H1 (cell line): ENCODE measurements around the gene VOPP1. TPM values are rescaled to one million over a fixed set of nuclear protein-coding genes. Genes with fewer than 3 reads are reported as not detected.

ENCODE experiments used
- BACH1 ChIP-seq: IDR thresholded peaks from 2 replicates; pipeline ENCODE4 v1.6.1; 2012; ENCODE audit warnings: low read length, improper control_type of control experiment
- BRCA1 ChIP-seq: IDR thresholded peaks from 2 replicates; pipeline ENCODE4 v1.6.1; 2012; ENCODE audit warnings: low read depth, low read length, improper control_type of control experiment
- CHD1 ChIP-seq: IDR thresholded peaks from 2 replicates; pipeline ENCODE4 v1.6.1; 2012; ENCODE audit warnings: low read depth, low read length, improper control_type of control experiment
- CHD2 ChIP-seq: IDR thresholded peaks from 2 replicates; pipeline ENCODE4 v1.6.1; 2012; ENCODE audit warnings: low read length, improper control_type of control experiment
- CHD7 ChIP-seq: fragments of 300-600 bp; sonication (generic); IDR thresholded peaks from 2 replicates; pipeline ENCODE4 v1.7.1; 2012; ENCODE audit warnings: low read length, moderate library complexity, mild to moderate bottlenecking, inconsistent platforms; ENCODE audit not compliant: insufficient replicate concordance
- FOSL1 ChIP-seq: IDR thresholded peaks from 2 replicates; pipeline ENCODE4 v1.6.1; 2011; ENCODE audit warnings: mild to moderate bottlenecking, low read depth, low read length, moderate library complexity; ENCODE audit not compliant: insufficient read depth
- JUND ChIP-seq: IDR thresholded peaks from 2 replicates; pipeline ENCODE4 v1.6.1; 2011; ENCODE audit warnings: mild to moderate bottlenecking, improper control_type of control experiment, low read length
- KDM5A ChIP-seq: fragments of 200-600 bp; IDR thresholded peaks from 2 replicates; pipeline ENCODE4 v1.7.1; 2012; ENCODE audit warnings: mild to moderate bottlenecking, low read length, inconsistent platforms, mixed read lengths
- RBBP5 ChIP-seq: IDR thresholded peaks from 2 replicates; pipeline ENCODE4 v1.7.1; 2012; ENCODE audit warnings: low read depth, mild to moderate bottlenecking, inconsistent platforms, low read length, moderate library complexity, borderline replicate concordance
- SRF ChIP-seq: IDR thresholded peaks from 2 replicates; pipeline ENCODE4 v1.6.1; 2011; ENCODE audit warnings: mild to moderate bottlenecking, low read depth, low read length, moderate library complexity
- TCF12 ChIP-seq: IDR thresholded peaks from 2 replicates; pipeline ENCODE4 v1.6.1; 2011; ENCODE audit warnings: low read depth, mild to moderate bottlenecking, low read length
- polyA plus RNA-seq, 7 experiments: library from polyadenylated mRNA; depleted of rRNA in 3 of 7; stranded (reverse) in 5 of 7; unstranded in 2 of 7; fragments of >200 nt in 5 of 7; fragments of 200-250 nt in 2 of 7; gene quantifications; 1 replicate in 5 of 7; 2 replicates in 1 of 7; 4 replicates in 1 of 7; pipeline versions ENCODE4 v1.2.1 to v1.2.3, GENCODE V29; 2011 to 2013; ENCODE audit warnings: missing spikeins in 2 of 7, mixed read lengths in 2 of 7
- total RNA-seq: library from RNA; stranded (reverse); fragmentation: NEBNext Ultra II Directional; extraction: Animal tissue kit (Norgen Biotek cat#: 25700); gene quantifications from 2 replicates; pipeline ENCODE4 v1.2.1, GENCODE V29; 2021

The VOPP1 gene
- total and polyA plus RNA-seq, 2 of the 8 experiments (the other 6 are each of a cell fraction or from before 2014, with no cell fraction given), result 44.7 to 83.0 TPM

DNA sequence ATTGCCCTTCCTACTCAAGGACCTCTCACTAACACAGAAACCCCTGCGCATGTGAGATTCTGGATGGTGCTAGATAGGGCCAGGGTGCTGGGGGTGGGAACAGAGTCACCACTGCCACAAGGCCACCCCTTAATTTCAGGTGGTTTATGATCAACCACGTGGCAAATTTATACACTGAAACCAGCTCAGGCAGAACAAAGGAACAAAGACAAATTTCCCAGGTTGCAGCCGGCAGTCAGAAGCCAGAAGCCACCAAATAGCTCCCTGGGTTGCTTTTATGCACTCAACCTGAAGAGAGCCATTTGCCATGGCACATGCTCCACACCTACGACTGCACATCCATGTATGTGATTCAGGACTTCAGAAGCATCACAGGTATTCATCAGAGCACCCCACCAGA is 2.5 kb downstream of the VOPP1 start (continued):
- TF ChIP-seq CHD7, result no peak
- no peak for TF ChIP-seq CHD1
- TF ChIP-seq SRF, result no peak
- TF ChIP-seq CHD2, result no peak
- no peak for TF ChIP-seq RBBP5
- no peak for TF ChIP-seq TCF12
- TF ChIP-seq FOSL1, result no peak
- TF ChIP-seq JUND, result no peak
- no peak for TF ChIP-seq BACH1
- TF ChIP-seq KDM5A, result no peak
- TF ChIP-seq BRCA1, result no peak
